ENCODE results near the gene SLC35F3. TPM values are rescaled to one million over a fixed set of nuclear protein-coding genes. Genes with fewer than 3 reads are reported as not detected.

The SLC35F3 gene
- polyA plus RNA-seq, 1 of the 3 experiments (the other 2 are of a cell fraction), result 0.87 TPM

DNA sequence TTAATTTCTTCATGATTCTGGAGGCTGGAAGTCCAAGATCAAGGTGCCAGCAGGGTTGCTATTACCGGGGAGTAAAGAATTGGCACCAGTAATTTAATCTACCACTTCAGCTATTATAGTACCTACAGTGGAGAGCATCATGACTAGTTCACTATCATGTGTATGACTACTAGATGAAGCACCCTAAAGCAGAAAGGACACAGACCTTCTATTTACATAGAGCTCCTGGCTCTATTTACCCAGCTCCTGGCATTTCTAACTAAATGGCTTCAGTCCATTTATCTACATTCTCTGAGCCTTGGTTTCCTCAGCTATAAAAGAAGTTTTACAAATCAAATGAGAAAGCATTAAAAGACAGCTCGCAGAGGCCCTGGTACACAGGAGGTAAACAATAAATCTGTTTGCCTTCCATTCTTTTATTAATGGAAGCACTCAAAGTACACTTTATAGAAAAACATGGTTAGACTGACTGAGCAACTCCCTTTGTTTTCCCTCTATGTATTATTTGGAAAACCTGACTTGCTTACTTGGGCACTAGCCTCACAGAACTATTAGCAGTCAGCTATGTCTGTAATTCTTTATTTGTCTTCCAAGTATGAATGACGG is 203.0 kb downstream of the SLC35F3 start:
- ChIA-PET CTCF (interaction anchor here (0.6 to 3.4 kb wide), 8 partner anchors 17 to 714 kb away, joined by 3 to 19 read pairs (median 4); no protein-coding TSS in a partner anchor), POLR2A (no interaction called here)
- DNase-seq, result no peak
- H3K27ac ChIP-seq (ENCODE audit: low read depth in 2 of 2, low read length in 1 of 2), result no peak overlapping the region
- H3K4me3 ChIP-seq (ENCODE audit: low read depth in 2 of 2, low read length in 1 of 2), result no peak overlapping the region
- no peaks in the 10 kb centered on the region for H3K9me3 ChIP-seq
- WGBS (ENCODE audit: low lambda C conversion rate), result 55% methylated on average over 3 of the region's 3 CpGs
- H3K36me3 ChIP-seq (replicated peaks in 1 of 2; ENCODE audit: control insufficient read depth in 1 of 2, insufficient read depth in 2 of 2, low read length in 1 of 2), result no peaks in the 10 kb centered on the region
- no peak overlapping the region for H2AFZ ChIP-seq (ENCODE audit: low read depth)
- H4K20me1 ChIP-seq (ENCODE audit: insufficient read depth), result no peaks in the 10 kb centered on the region
- no peak overlapping the region for H3K9ac ChIP-seq
- H3K4me1 ChIP-seq (ENCODE audit: control insufficient read depth in 1 of 2, insufficient read depth in 2 of 2, low read depth in 1 of 2, low read length in 1 of 2), result no peaks in the 10 kb centered on the region
- no peaks in the 10 kb centered on the region for H3K27me3 ChIP-seq (ENCODE audit: insufficient read depth)
- no peak overlapping the region for H3K4me2 ChIP-seq
- H3K79me2 ChIP-seq (ENCODE audit: insufficient read depth), result no peaks in the 10 kb centered on the region
- TF ChIP-seq, protein P1, sequence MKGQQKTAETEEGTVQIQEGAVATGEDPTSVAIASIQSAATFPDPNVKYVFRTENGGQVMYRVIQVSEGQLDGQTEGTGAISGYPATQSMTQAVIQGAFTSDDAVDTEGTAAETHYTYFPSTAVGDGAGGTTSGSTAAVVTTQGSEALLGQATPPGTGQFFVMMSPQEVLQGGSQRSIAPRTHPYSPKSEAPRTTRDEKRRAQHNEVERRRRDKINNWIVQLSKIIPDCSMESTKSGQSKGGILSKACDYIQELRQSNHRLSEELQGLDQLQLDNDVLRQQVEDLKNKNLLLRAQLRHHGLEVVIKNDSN (IDR thresholded peaks at IDR 0.05; ENCODE audit: borderline replicate concordance, low read depth), result no peak
- TF ChIP-seq, protein P2, sequence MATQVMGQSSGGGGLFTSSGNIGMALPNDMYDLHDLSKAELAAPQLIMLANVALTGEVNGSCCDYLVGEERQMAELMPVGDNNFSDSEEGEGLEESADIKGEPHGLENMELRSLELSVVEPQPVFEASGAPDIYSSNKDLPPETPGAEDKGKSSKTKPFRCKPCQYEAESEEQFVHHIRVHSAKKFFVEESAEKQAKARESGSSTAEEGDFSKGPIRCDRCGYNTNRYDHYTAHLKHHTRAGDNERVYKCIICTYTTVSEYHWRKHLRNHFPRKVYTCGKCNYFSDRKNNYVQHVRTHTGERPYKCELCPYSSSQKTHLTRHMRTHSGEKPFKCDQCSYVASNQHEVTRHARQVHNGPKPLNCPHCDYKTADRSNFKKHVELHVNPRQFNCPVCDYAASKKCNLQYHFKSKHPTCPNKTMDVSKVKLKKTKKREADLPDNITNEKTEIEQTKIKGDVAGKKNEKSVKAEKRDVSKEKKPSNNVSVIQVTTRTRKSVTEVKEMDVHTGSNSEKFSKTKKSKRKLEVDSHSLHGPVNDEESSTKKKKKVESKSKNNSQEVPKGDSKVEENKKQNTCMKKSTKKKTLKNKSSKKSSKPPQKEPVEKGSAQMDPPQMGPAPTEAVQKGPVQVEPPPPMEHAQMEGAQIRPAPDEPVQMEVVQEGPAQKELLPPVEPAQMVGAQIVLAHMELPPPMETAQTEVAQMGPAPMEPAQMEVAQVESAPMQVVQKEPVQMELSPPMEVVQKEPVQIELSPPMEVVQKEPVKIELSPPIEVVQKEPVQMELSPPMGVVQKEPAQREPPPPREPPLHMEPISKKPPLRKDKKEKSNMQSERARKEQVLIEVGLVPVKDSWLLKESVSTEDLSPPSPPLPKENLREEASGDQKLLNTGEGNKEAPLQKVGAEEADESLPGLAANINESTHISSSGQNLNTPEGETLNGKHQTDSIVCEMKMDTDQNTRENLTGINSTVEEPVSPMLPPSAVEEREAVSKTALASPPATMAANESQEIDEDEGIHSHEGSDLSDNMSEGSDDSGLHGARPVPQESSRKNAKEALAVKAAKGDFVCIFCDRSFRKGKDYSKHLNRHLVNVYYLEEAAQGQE (IDR thresholded peaks at IDR 0.05; ENCODE audit: low read depth, low read length), result no peak
- H3F3A ChIP-seq (replicated peaks; ENCODE audit: insufficient read depth), result no peaks in the 10 kb centered on the region
- H3K9me2 ChIP-seq, result no peaks in the 10 kb centered on the region

DNA sequence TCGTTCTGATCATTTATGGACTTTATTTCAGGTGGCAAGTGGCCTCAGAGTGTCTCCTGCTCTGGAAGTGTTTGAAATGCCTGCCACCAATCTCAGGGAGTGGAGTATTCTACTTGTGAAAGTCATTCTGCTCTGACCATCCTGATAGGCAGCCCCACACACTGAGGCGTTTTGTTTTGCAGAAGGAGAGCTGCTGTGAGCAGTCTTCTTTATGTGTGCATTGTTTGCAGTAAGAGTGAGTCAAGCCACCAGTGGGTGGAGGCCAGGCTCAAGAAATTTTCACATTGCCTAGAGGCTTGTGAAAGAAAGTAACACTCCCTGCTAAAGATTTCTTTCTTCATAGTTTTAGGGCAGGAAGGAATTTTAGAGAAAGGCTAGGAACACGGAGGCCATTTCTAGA is 204.4 kb downstream of the SLC35F3 start:
- POLR2A ChIA-PET, result no interaction called here
- no peaks in the 10 kb centered on the region for H3K9me2 ChIP-seq
- H2AFZ ChIP-seq (ENCODE audit: low read depth), result no peak overlapping the region
- DNase-seq, result no peak
- H3K4me2 ChIP-seq, result no peak overlapping the region
- 63% methylated on average over 3 of the region's 3 CpGs for WGBS (ENCODE audit: low lambda C conversion rate)
- CTCF ChIA-PET, result interaction anchor here (1.0 to 3.8 kb wide), 5 partner anchors 12 to 669 kb away, joined by 3 to 63 read pairs (median 3); partner anchors contain the start of gene SLC35F3
- H3K27ac ChIP-seq (ENCODE audit: low read depth in 2 of 2, low read length in 1 of 2), result no peak overlapping the region
- no peaks in the 10 kb centered on the region for H3K36me3 ChIP-seq (replicated peaks in 1 of 2; ENCODE audit: control insufficient read depth in 1 of 2, insufficient read depth in 2 of 2, low read length in 1 of 2)
- H3K9ac ChIP-seq, result no peak overlapping the region
- H3F3A ChIP-seq (replicated peaks; ENCODE audit: insufficient read depth), result no peaks in the 10 kb centered on the region
- H3K27me3 ChIP-seq (ENCODE audit: insufficient read depth), result no peaks in the 10 kb centered on the region
- H3K4me3 ChIP-seq (ENCODE audit: low read depth in 2 of 2, low read length in 1 of 2), result no peak overlapping the region
- no peaks in the 10 kb centered on the region for H3K9me3 ChIP-seq
- no peaks in the 10 kb centered on the region for H4K20me1 ChIP-seq (ENCODE audit: insufficient read depth)
- TF ChIP-seq GATA2 (CRISPR knock-in tag; IDR thresholded peaks at IDR 0.05) (no peak), EZH2phosphoT487 (IDR thresholded peaks at IDR 0.05; ENCODE audit: borderline replicate concordance, low read depth) (no peak), RXRA (IDR thresholded peaks at IDR 0.05; ENCODE audit: borderline replicate concordance, low read depth) (no peak), MXI1 (IDR thresholded peaks at IDR 0.05; ENCODE audit: low read depth, low read length) (no peak), TAF1 (IDR thresholded peaks at IDR 0.05; ENCODE audit: borderline replicate concordance, low read depth, low read length) (no peak), NRF1 (IDR thresholded peaks at IDR 0.05; ENCODE audit: low read depth, low read length) (no peak), TCF12 (IDR thresholded peaks at IDR 0.05) (no peak), RFX5 (IDR thresholded peaks at IDR 0.05; ENCODE audit: low read length) (no peak), FOSL2 (IDR thresholded peaks at IDR 0.05; ENCODE audit: borderline replicate concordance, low read depth) (no peak), FOXJ3 (CRISPR knock-in tag; IDR thresholded peaks at IDR 0.05) (no peak)
- TF ChIP-seq, protein P3, sequence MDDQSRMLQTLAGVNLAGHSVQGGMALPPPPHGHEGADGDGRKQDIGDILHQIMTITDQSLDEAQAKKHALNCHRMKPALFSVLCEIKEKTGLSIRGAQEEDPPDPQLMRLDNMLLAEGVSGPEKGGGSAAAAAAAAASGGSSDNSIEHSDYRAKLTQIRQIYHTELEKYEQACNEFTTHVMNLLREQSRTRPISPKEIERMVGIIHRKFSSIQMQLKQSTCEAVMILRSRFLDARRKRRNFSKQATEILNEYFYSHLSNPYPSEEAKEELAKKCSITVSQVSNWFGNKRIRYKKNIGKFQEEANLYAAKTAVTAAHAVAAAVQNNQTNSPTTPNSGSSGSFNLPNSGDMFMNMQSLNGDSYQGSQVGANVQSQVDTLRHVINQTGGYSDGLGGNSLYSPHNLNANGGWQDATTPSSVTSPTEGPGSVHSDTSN (IDR thresholded peaks at IDR 0.05), result no peak
- TF ChIP-seq, protein P2 (IDR thresholded peaks at IDR 0.05; ENCODE audit: low read depth, low read length), result no peak
- TF ChIP-seq, protein P1 (IDR thresholded peaks at IDR 0.05; ENCODE audit: borderline replicate concordance, low read depth), result no peak
- TF ChIP-seq, protein P4, sequence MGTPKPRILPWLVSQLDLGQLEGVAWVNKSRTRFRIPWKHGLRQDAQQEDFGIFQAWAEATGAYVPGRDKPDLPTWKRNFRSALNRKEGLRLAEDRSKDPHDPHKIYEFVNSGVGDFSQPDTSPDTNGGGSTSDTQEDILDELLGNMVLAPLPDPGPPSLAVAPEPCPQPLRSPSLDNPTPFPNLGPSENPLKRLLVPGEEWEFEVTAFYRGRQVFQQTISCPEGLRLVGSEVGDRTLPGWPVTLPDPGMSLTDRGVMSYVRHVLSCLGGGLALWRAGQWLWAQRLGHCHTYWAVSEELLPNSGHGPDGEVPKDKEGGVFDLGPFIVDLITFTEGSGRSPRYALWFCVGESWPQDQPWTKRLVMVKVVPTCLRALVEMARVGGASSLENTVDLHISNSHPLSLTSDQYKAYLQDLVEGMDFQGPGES (IDR thresholded peaks at IDR 0.05; ENCODE audit: low read depth, low read length), result no peak
- no peaks in the 10 kb centered on the region for H3K4me1 ChIP-seq (ENCODE audit: control insufficient read depth in 1 of 2, insufficient read depth in 2 of 2, low read depth in 1 of 2, low read length in 1 of 2)
- H3K79me2 ChIP-seq (ENCODE audit: insufficient read depth), result no peaks in the 10 kb centered on the region

Data from SK-N-SH (cell line).